ENCODE results near the gene TYR. TPM values are rescaled to one million over a fixed set of nuclear protein-coding genes. Genes with fewer than 3 reads are reported as not detected.

Gene TYR
- total and polyA plus RNA-seq, 2 donors (not counting 1 experiment from before 2014, with no cell fraction given) = not detected

DNA sequence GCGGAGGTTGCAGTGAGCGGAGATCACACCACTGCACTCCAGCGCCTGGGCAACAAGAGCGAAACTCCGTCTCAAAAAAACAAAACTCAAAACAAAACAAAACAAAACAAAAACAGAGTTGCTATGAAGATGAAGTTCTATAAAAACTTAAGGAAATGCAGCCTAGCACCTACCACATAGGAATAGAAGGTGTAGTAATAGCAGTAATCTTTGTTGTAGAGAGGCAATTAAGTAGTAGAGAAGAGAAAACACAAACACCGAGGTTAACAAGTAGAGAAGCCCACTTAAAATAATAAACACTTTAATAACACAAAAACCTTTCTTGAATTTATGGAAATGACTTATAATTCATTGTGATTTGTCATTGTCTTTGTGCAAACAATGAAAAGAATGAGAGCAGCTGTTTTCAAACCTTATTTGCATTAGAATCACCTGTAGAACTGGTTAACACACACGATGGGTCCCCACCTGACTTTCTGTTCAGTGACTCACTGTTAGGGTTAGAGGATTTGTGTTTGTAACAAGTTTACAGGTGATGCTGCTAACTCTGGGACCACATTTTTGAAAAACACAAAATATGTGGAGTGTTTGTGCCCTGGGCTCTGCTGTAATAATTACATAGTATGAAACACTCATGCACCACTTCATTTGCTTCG, 43.1 kb downstream of the TYR start:
- WGBS (ENCODE audit: insufficient coverage) = 60% methylated on average over 1 of the region's 8 CpGs

GRCh38 chr11:89235083-89235482, 57.4 kb downstream of the TYR start:
- CTCF ChIA-PET = no interaction called here
- H3K4me1 Mint-ChIP-seq = no peaks in the 10 kb centered on the region
- intact Hi-C loops (cut with micrococcal nuclease) = no loop called here

More for the DNA sequence above, 43.1 kb downstream of the TYR start:
- Histone ChIP-seq H3K9ac (ENCODE audit: low read length) (no peak overlapping the region), H3K4me2 (replicated peaks; ENCODE audit: low read depth, low read length, poor library complexity, severe bottlenecking) (no peak overlapping the region), H3K4me3 (ENCODE audit: control extremely low read depth in 1 of 5, extremely low read depth in 1 of 5, insufficient read depth in 1 of 5, low read depth in 2 of 5, low read length in 4 of 5) (no peak overlapping the region), H3K36me3 (replicated peaks in 1 of 2; ENCODE audit: control extremely low read depth in 1 of 2, control insufficient read depth in 1 of 2, extremely low read depth in 1 of 2, insufficient read depth in 2 of 2, low read length in 1 of 2) (no peaks in the 10 kb centered on the region), H4K20me1 (ENCODE audit: control insufficient read depth, insufficient read depth, low read length, poor library complexity, severe bottlenecking) (no peaks in the 10 kb centered on the region), H3K27me3 (replicated peaks in 1 of 4; ENCODE audit: control extremely low read depth in 1 of 4, control insufficient read depth in 3 of 4, insufficient read depth in 4 of 4, low read length in 3 of 4) (no peaks in the 10 kb centered on the region), H2AFZ (ENCODE audit: insufficient read depth, low read depth, low read length, poor library complexity, severe bottlenecking) (no peak overlapping the region), H3K9me3 (ENCODE audit: control extremely low read depth in 1 of 3, control insufficient read depth in 2 of 3, insufficient read depth in 1 of 3, low read length in 2 of 3) (no peaks in the 10 kb centered on the region), H3K4me1 (ENCODE audit: control insufficient read depth in 2 of 2, insufficient read depth in 2 of 2, low read length in 2 of 2) (no peaks in the 10 kb centered on the region), H3K79me2 (ENCODE audit: control insufficient read depth, insufficient read depth, low read length) (no peaks in the 10 kb centered on the region), H3K27ac (ENCODE audit: low read length in 2 of 2) (no peak overlapping the region)
- H3K4me3 Mint-ChIP-seq = no peak overlapping the region
- no peak for ATAC-seq (ENCODE audit: low read depth)
- ChIA-PET CTCF (no interaction called here), POLR2A (no interaction called here)
- H3K27me3 Mint-ChIP-seq = no peaks in the 10 kb centered on the region
- H3K4me1 Mint-ChIP-seq = no peaks in the 10 kb centered on the region
- intact Hi-C loops (cut with micrococcal nuclease) = no loop called here
- no peaks in the 10 kb centered on the region for H3K9me3 Mint-ChIP-seq (ENCODE audit: insufficient read depth)
- H3K27ac Mint-ChIP-seq = no peak overlapping the region
- no peak for DNase-seq
- TF ChIP-seq, protein P1, sequence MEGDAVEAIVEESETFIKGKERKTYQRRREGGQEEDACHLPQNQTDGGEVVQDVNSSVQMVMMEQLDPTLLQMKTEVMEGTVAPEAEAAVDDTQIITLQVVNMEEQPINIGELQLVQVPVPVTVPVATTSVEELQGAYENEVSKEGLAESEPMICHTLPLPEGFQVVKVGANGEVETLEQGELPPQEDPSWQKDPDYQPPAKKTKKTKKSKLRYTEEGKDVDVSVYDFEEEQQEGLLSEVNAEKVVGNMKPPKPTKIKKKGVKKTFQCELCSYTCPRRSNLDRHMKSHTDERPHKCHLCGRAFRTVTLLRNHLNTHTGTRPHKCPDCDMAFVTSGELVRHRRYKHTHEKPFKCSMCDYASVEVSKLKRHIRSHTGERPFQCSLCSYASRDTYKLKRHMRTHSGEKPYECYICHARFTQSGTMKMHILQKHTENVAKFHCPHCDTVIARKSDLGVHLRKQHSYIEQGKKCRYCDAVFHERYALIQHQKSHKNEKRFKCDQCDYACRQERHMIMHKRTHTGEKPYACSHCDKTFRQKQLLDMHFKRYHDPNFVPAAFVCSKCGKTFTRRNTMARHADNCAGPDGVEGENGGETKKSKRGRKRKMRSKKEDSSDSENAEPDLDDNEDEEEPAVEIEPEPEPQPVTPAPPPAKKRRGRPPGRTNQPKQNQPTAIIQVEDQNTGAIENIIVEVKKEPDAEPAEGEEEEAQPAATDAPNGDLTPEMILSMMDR (IDR thresholded peaks at IDR 0.05) = no peak
- TF ChIP-seq EZH2 (IDR thresholded peaks at IDR 0.05; ENCODE audit: borderline replicate concordance, insufficient read depth, low read depth, low read length, poor library complexity, severe bottlenecking) = no peak

More at GRCh38 chr11:89235083-89235482, 57.4 kb downstream of the TYR start:
- Histone ChIP-seq H3K4me1 (ENCODE audit: control insufficient read depth in 2 of 2, insufficient read depth in 2 of 2, low read length in 2 of 2) (no peaks in the 10 kb centered on the region), H3K36me3 (replicated peaks in 1 of 2; ENCODE audit: control extremely low read depth in 1 of 2, control insufficient read depth in 1 of 2, extremely low read depth in 1 of 2, insufficient read depth in 2 of 2, low read length in 1 of 2) (no peaks in the 10 kb centered on the region), H3K27ac (ENCODE audit: low read length in 2 of 2) (no peak overlapping the region), H3K4me2 (replicated peaks; ENCODE audit: low read depth, low read length, poor library complexity, severe bottlenecking) (no peak overlapping the region), H2AFZ (ENCODE audit: insufficient read depth, low read depth, low read length, poor library complexity, severe bottlenecking) (no peak overlapping the region), H3K79me2 (ENCODE audit: control insufficient read depth, insufficient read depth, low read length) (no peaks in the 10 kb centered on the region), H3K9me3 (ENCODE audit: control extremely low read depth in 1 of 3, control insufficient read depth in 2 of 3, insufficient read depth in 1 of 3, low read length in 2 of 3) (no peaks in the 10 kb centered on the region), H4K20me1 (ENCODE audit: control insufficient read depth, insufficient read depth, low read length, poor library complexity, severe bottlenecking) (no peaks in the 10 kb centered on the region), H3K27me3 (replicated peaks in 1 of 4; ENCODE audit: control extremely low read depth in 1 of 4, control insufficient read depth in 3 of 4, insufficient read depth in 4 of 4, low read length in 3 of 4) (no peaks in the 10 kb centered on the region), H3K4me3 (ENCODE audit: control extremely low read depth in 1 of 5, extremely low read depth in 1 of 5, insufficient read depth in 1 of 5, low read depth in 2 of 5, low read length in 4 of 5) (no peak overlapping the region), H3K9ac (ENCODE audit: low read length) (no peak overlapping the region)
- ATAC-seq (ENCODE audit: low read depth) (no peak), DNase-seq (no peak)
- no peak overlapping the region for H3K27ac Mint-ChIP-seq
- WGBS (ENCODE audit: insufficient coverage) = no CpG with 5 or more reads among the region's 1 CpG
- POLR2A ChIA-PET = no interaction called here
- no peaks in the 10 kb centered on the region for H3K27me3 Mint-ChIP-seq
- H3K9me3 Mint-ChIP-seq (ENCODE audit: insufficient read depth) = peaks cover 2% of the 10 kb centered on the region
- H3K4me3 Mint-ChIP-seq = no peak overlapping the region
- TF ChIP-seq EZH2 (IDR thresholded peaks at IDR 0.05; ENCODE audit: borderline replicate concordance, insufficient read depth, low read depth, low read length, poor library complexity, severe bottlenecking) = no peak
- TF ChIP-seq, protein P1 (IDR thresholded peaks at IDR 0.05) = no peak
